Psoas muscle (tissue), 8 donors: ENCODE data around the gene TKTL1. TPM values are rescaled to one million over a fixed set of nuclear protein-coding genes. Genes with fewer than 3 reads are reported as not detected.

Experiments used
- ATAC-seq, 4 donors: fragments of 200-7000 bp; cut with Tn5 transposase; one replicate each; pipeline ENCODE4 v1.9.1; 2020; ENCODE audit warnings: moderate library complexity in 3 of 4, mild to moderate bottlenecking in 2 of 4
- DNase-seq, 2 donors: peaks; one replicate each; pipeline ENCODE4 v3.0.0-alpha.2; 2020
- H3K27ac ChIP-seq: fragments of 200-600 bp; one replicate; pipeline ENCODE4 v1.8.0; 2022
- H3K27me3 ChIP-seq, 3 donors: fragments of 200-600 bp in 1 of 3; one replicate each; pipeline versions ENCODE4 v1.6.1 to v1.8.0; 2013 to 2022; ENCODE audit warnings: low read length in 2 of 3, mild to moderate bottlenecking in 2 of 3, moderate library complexity in 1 of 3; ENCODE audit not compliant: insufficient read depth in 3 of 3
- H3K36me3 ChIP-seq, 2 donors: fragments of 200-600 bp in 1 of 2; one replicate each; pipeline versions ENCODE4 v1.6.1 to v1.8.0; 2013 to 2022; ENCODE audit warnings: low read depth in 1 of 2, mild to moderate bottlenecking in 1 of 2, moderate library complexity in 1 of 2; ENCODE audit not compliant: insufficient read depth in 1 of 2
- H3K4me1 ChIP-seq: fragments of 200-600 bp; one replicate; pipeline ENCODE4 v1.8.0; 2022
- H3K4me3 ChIP-seq: fragments of 200-600 bp; one replicate; pipeline ENCODE4 v1.8.0; 2022; ENCODE audit warnings: mild to moderate bottlenecking
- H3K9me3 ChIP-seq: fragments of 200-600 bp; one replicate; pipeline ENCODE4 v1.8.0; 2022
- CTCF ChIP-seq: fragments of 200-600 bp; IDR thresholded peaks from one replicate; pipeline ENCODE4 v1.8.0; 2022; ENCODE audit warnings: antibody characterized with exemption
- WGBS, 3 donors: extraction: QIAGEN DNeasy Blood & Tissue Kit; methylation state at CpG; one replicate each; pipeline versions ENCODE4 v1.1.6 to v1.1.7; 2013; 5-methylcytosine and 5-hydroxymethylcytosine counted together
- intact Hi-C, 2 donors: fragments of 100-400 bp; cut with DNase I; formaldehyde crosslinking; loops; one replicate each; pipeline versions ENCODE4 v1.11.0 to v1.14.2; 2022
- polyA plus RNA-seq, 3 donors: library from polyadenylated mRNA; stranded (reverse); fragments of 200-250 nt; gene quantifications; one replicate each; pipeline ENCODE4 v1.2.3, GENCODE V29; 2013
- total RNA-seq, 4 donors: library from RNA; stranded (reverse); fragmentation: NEBNext Ultra II Directional in 2 of 4; extraction: Animal tissue kit (Norgen Biotek cat#: 25700) in 2 of 4; gene quantifications; one replicate each; pipeline versions ENCODE4 v1.2.1 to v1.2.4, GENCODE V29; 2021 to 2023
- donor health status: healthy with polysubstance abuse.
- donor health status: DM: no; HTN: no; CAD: no; lungs with moderate emphysema.
- donor health status: Bipolar disorder and iron deficiency.
- donor health status: healthy.
- donor health status: DM: yes; HTN: yes; CAD: no.
- donor health status: DM: no; HTN: no; CAD: no.
- donor health status: DM: no; HTN: no; CAD: no.
- donor health status: DM: yes; HTN: yes; CAD: no.

TKTL1 gene
- total and polyA plus RNA-seq, 7 donors = 0.19 to 0.52 (median 0.28) TPM; not detected in 1

- WGBS, 3 donors = 0 to 37% (median 1%) methylated on average over 2 to 38 of the region's 38 CpGs
- no peak for DNase-seq
Observed at GRCh38 chrX:154379569-154379951, 84.0 kb downstream of the TKTL1 start.

More at GRCh38 chrX:154379569-154379951, 84.0 kb downstream of the TKTL1 start:
- TF ChIP-seq CTCF = no peak
- peak in 1 of 4 donors; percentile 1 for ATAC-seq
- H3K27ac ChIP-seq = peak overlapping the region; percentile 95
- peaks cover 0 to 5% of the 10 kb centered on the region in 2 donors for H3K36me3 ChIP-seq
- no peaks in the 10 kb centered on the region for H3K27me3 ChIP-seq
- peak overlapping the region; percentile 76 for H3K4me3 ChIP-seq
- H3K9me3 ChIP-seq = no peaks in the 10 kb centered on the region
- no peaks in the 10 kb centered on the region for H3K4me1 ChIP-seq
- intact Hi-C loops = no loop called here

Other genes with a start within 250 kb of the TKTL1 start
- 10 to 100 TPM; 27.6 to 46.9 (median 33.9) TPM for gene MECP2, start 198.1 kb upstream of the TKTL1 start, total RNA-seq
- 10 to 100 TPM; 33.5 to 54.4 (median 35.5) TPM for gene MECP2, start 198.1 kb upstream of the TKTL1 start, polyA plus RNA-seq
- gene OPN1LW, start 151.6 kb upstream of the TKTL1 start, total RNA-seq = not detected
- gene OPN1LW, start 151.6 kb upstream of the TKTL1 start, polyA plus RNA-seq = under 1 TPM in 1 of 3 donors, not detected in 2; 0.13 TPM
- not detected for gene OPN1MW, start 113.2 kb upstream of the TKTL1 start, total RNA-seq
- not detected for gene OPN1MW, start 113.2 kb upstream of the TKTL1 start, polyA plus RNA-seq
- gene OPN1MW2, start 76.0 kb upstream of the TKTL1 start, total RNA-seq = not detected
- not detected for gene OPN1MW2, start 76.0 kb upstream of the TKTL1 start, polyA plus RNA-seq
- not detected for gene OPN1MW3, start 38.2 kb upstream of the TKTL1 start, total RNA-seq
- not detected for gene OPN1MW3, start 38.2 kb upstream of the TKTL1 start, polyA plus RNA-seq
- gene TEX28, start 671 bp upstream of the TKTL1 start, total RNA-seq = not detected
- gene TEX28, start 671 bp upstream of the TKTL1 start, polyA plus RNA-seq = not detected
- 10 to 100 TPM; 66.9 to 92.5 (median 76.4) TPM for gene FLNA, start 78.8 kb downstream of the TKTL1 start, total RNA-seq
- gene FLNA, start 78.8 kb downstream of the TKTL1 start, polyA plus RNA-seq = 100 to 1,000 TPM in 1 of 3 donors, 10 to 100 TPM in 2; 45.7 to 106 (median 56.0) TPM
- gene EMD, start 83.5 kb downstream of the TKTL1 start, total RNA-seq = 10 to 100 TPM; 61.1 to 78.2 (median 66.5) TPM
- 100 to 1,000 TPM in 1 of 3 donors, 10 to 100 TPM in 2; 91.6 to 101 (median 94.9) TPM for gene EMD, start 83.5 kb downstream of the TKTL1 start, polyA plus RNA-seq
- gene RPL10, start 102.6 kb downstream of the TKTL1 start, total RNA-seq = 1,000 to 10,000 TPM; 1,403 to 2,633 (median 2,325) TPM
- 1,000 to 10,000 TPM; 4,938 to 5,433 (median 5,248) TPM for gene RPL10, start 102.6 kb downstream of the TKTL1 start, polyA plus RNA-seq
- 100 to 1,000 TPM in 2 of 4 donors, 10 to 100 TPM in 2; 72.6 to 149 (median 111) TPM for gene DNASE1L1, start 113.5 kb downstream of the TKTL1 start, total RNA-seq
- gene DNASE1L1, start 113.5 kb downstream of the TKTL1 start, polyA plus RNA-seq = 10 to 100 TPM; 42.2 to 75.1 (median 71.1) TPM
- 10 to 100 TPM; 17.7 to 25.5 (median 23.6) TPM for gene TAFAZZIN, start 115.7 kb downstream of the TKTL1 start, total RNA-seq
- gene TAFAZZIN, start 115.7 kb downstream of the TKTL1 start, polyA plus RNA-seq = 10 to 100 TPM; 19.2 to 21.8 (median 20.7) TPM
- gene ATP6AP1, start 132.9 kb downstream of the TKTL1 start, total RNA-seq = 10 to 100 TPM; 34.1 to 38.6 (median 34.5) TPM
- gene ATP6AP1, start 132.9 kb downstream of the TKTL1 start, polyA plus RNA-seq = 10 to 100 TPM; 28.3 to 37.1 (median 31.0) TPM
- gene GDI1, start 141.4 kb downstream of the TKTL1 start, total RNA-seq = 10 to 100 TPM; 37.4 to 57.7 (median 49.8) TPM
- 10 to 100 TPM; 37.4 to 52.4 (median 50.7) TPM for gene GDI1, start 141.4 kb downstream of the TKTL1 start, polyA plus RNA-seq
- gene FAM50A, start 148.3 kb downstream of the TKTL1 start, total RNA-seq = 10 to 100 TPM; 48.6 to 75.7 (median 55.6) TPM
- 100 to 1,000 TPM in 1 of 3 donors, 10 to 100 TPM in 2; 55.0 to 117 (median 86.5) TPM for gene FAM50A, start 148.3 kb downstream of the TKTL1 start, polyA plus RNA-seq
- 1 to 10 TPM; 3.3 to 6.5 (median 6.0) TPM for gene PLXNA3, start 162.5 kb downstream of the TKTL1 start, total RNA-seq
- gene PLXNA3, start 162.5 kb downstream of the TKTL1 start, polyA plus RNA-seq = 1 to 10 TPM; 1.7 to 2.6 (median 2.5) TPM
- gene LAGE3, start 183.5 kb downstream of the TKTL1 start, total RNA-seq = 10 to 100 TPM; 10.7 to 24.1 (median 22.7) TPM
- gene LAGE3, start 183.5 kb downstream of the TKTL1 start, polyA plus RNA-seq = 10 to 100 TPM; 24.3 to 64.8 (median 27.4) TPM
- 10 to 100 TPM; 38.3 to 69.9 (median 46.3) TPM for gene UBL4A, start 190.8 kb downstream of the TKTL1 start, total RNA-seq
- 100 to 1,000 TPM in 2 of 3 donors, 10 to 100 TPM in 1; 64.4 to 118 (median 106) TPM for gene UBL4A, start 190.8 kb downstream of the TKTL1 start, polyA plus RNA-seq
- 10 to 100 TPM in 3 of 4 donors, 1 to 10 TPM in 1; 7.2 to 15.7 (median 13.8) TPM for gene SLC10A3, start 194.8 kb downstream of the TKTL1 start, total RNA-seq
- 10 to 100 TPM; 16.3 to 39.8 (median 32.2) TPM for gene SLC10A3, start 194.8 kb downstream of the TKTL1 start, polyA plus RNA-seq
- gene FAM3A, start 220.4 kb downstream of the TKTL1 start, total RNA-seq = 10 to 100 TPM; 29.7 to 34.8 (median 32.8) TPM
- 10 to 100 TPM; 37.5 to 40.4 (median 37.7) TPM for gene FAM3A, start 220.4 kb downstream of the TKTL1 start, polyA plus RNA-seq